HepG2 (cell line): ENCODE measurements around the gene C20orf144. TPM values are rescaled to one million over a fixed set of nuclear protein-coding genes. Genes with fewer than 3 reads are reported as not detected.

Experiments
- BORCS8-MEF2B ChIP-seq: sonication (generic); formaldehyde crosslinking; IDR thresholded peaks from 2 replicates; pipeline ENCODE4 v1.8.0; 2022; ENCODE audit warnings: mild to moderate bottlenecking, missing genetic modification reagents
- DDIT3 ChIP-seq: sonication (generic); formaldehyde crosslinking; IDR thresholded peaks from 2 replicates; pipeline ENCODE4 v1.4.0; 2020; ENCODE audit warnings: mild to moderate bottlenecking, missing genetic modification reagents
- FOXP1 ChIP-seq, 2 experiments: fragments of 450-650 bp in 1 of 2; IDR thresholded peaks; 2 replicates each; pipeline ENCODE4 v1.6.1; 2017 to 2018; ENCODE audit warnings: antibody characterized with exemption in 1 of 2
- KDM3A ChIP-seq: IDR thresholded peaks from 2 replicates; pipeline ENCODE4 v1.6.1; 2018; ENCODE audit warnings: low read depth, missing compliant biosample characterization
- MEIS2 ChIP-seq: sonication (generic); formaldehyde crosslinking; IDR thresholded peaks from 2 replicates; pipeline ENCODE4 v1.9.0; 2021; ENCODE audit warnings: mild to moderate bottlenecking, missing genetic modification reagents
- MIER3 ChIP-seq: IDR thresholded peaks from 2 replicates; pipeline ENCODE4 v1.6.1; 2016; ENCODE audit warnings: missing compliant biosample characterization, borderline replicate concordance
- MLX ChIP-seq: IDR thresholded peaks from 2 replicates; pipeline ENCODE4 v1.6.1; 2016
- MTA1 ChIP-seq: sonication (generic); formaldehyde crosslinking; IDR thresholded peaks from 2 replicates; pipeline ENCODE4 v1.4.0; 2020; ENCODE audit warnings: missing genetic modification reagents, mild to moderate bottlenecking, borderline replicate concordance
- MXD1 ChIP-seq: sonication (generic); formaldehyde crosslinking; IDR thresholded peaks from 2 replicates; pipeline ENCODE4 v1.4.0; 2020; ENCODE audit warnings: mild to moderate bottlenecking, missing genetic modification reagents
- MYPOP ChIP-seq: sonication (generic); formaldehyde crosslinking; IDR thresholded peaks from 2 replicates; pipeline ENCODE4 v1.8.1; 2023; ENCODE audit warnings: mild to moderate bottlenecking, moderate library complexity, missing genetic modification reagents
- NCOA2 ChIP-seq: sonication (generic); formaldehyde crosslinking; IDR thresholded peaks from 2 replicates; pipeline ENCODE4 v1.8.0; 2022; ENCODE audit warnings: inconsistent platforms
- PCBP2 ChIP-seq: fragments of 200-400 bp; formaldehyde crosslinking; optimal IDR thresholded peaks from 2 replicates; pipeline ENCODE3; 2018; ENCODE audit warnings: low read length, low read depth; ENCODE audit not compliant: poor library complexity, severe bottlenecking
- SATB2 ChIP-seq: sonication (generic); formaldehyde crosslinking; IDR thresholded peaks from 2 replicates; pipeline ENCODE4 v1.5.0; 2020; ENCODE audit warnings: missing genetic modification reagents
- SP4 ChIP-seq: sonication (generic); formaldehyde crosslinking; IDR thresholded peaks from 2 replicates; pipeline ENCODE4 v1.8.1; 2023; ENCODE audit warnings: mild to moderate bottlenecking, missing genetic modification reagents
- SRF ChIP-seq: IDR thresholded peaks from 2 replicates; pipeline ENCODE4 v1.6.1; 2011; ENCODE audit warnings: mild to moderate bottlenecking, low read depth, low read length, moderate library complexity
- ZBTB34 ChIP-seq: sonication (generic); formaldehyde crosslinking; IDR thresholded peaks from 2 replicates; pipeline ENCODE4 v1.8.0; 2022; ENCODE audit warnings: mild to moderate bottlenecking, missing genetic modification reagents
- ZNF142 ChIP-seq: sonication (generic); formaldehyde crosslinking; IDR thresholded peaks from 2 replicates; pipeline ENCODE4 v1.4.0; 2020; ENCODE audit warnings: missing genetic modification reagents
- ZNF17 ChIP-seq: sonication (generic); formaldehyde crosslinking; IDR thresholded peaks from 2 replicates; pipeline ENCODE4 v1.5.0; 2020; ENCODE audit warnings: mild to moderate bottlenecking, missing genetic modification reagents
- ZNF34 ChIP-seq: sonication (generic); formaldehyde crosslinking; IDR thresholded peaks from 2 replicates; pipeline ENCODE4 v1.4.0; 2020; ENCODE audit warnings: mild to moderate bottlenecking, missing genetic modification reagents, borderline replicate concordance
- ZNF510 ChIP-seq: sonication (generic); formaldehyde crosslinking; IDR thresholded peaks from 2 replicates; pipeline ENCODE4 v1.4.0; 2020; ENCODE audit warnings: low read depth, mild to moderate bottlenecking, missing genetic modification reagents
- ZNF766 ChIP-seq: sonication (generic); formaldehyde crosslinking; IDR thresholded peaks from 2 replicates; pipeline ENCODE4 v1.5.0; 2020; ENCODE audit warnings: missing genetic modification reagents, borderline replicate concordance
- polyA plus RNA-seq, 8 experiments: library from polyadenylated mRNA; depleted of rRNA in 3 of 8; stranded (reverse) in 7 of 8; unstranded in 1 of 8; fragments of >200 nt; fragmentation: Illumina TruSeq in 4 of 8; extraction: Trizol in 4 of 8; gene quantifications; 2 replicates each; pipeline versions ENCODE4 v1.2.1 to v1.2.3, GENCODE V29; 2011 to 2016; ENCODE audit warnings: low read depth in 4 of 8, missing spikeins in 1 of 8, mixed read lengths in 1 of 8; ENCODE audit not compliant: insufficient read depth in 1 of 8
- total RNA-seq, 5 experiments: library from RNA; depleted of rRNA; stranded (reverse); fragments of >200 nt; fragmentation: Illumina TruSeq; extraction: Trizol; gene quantifications; 2 replicates each; pipeline ENCODE4 v1.2.3, GENCODE V29; 2016; ENCODE audit warnings: low read depth in 1 of 5

Gene C20orf144
- total and polyA plus RNA-seq, 2 of the 13 experiments (the other 11 are each of a cell fraction or from before 2014, with no cell fraction given) = 0.09 to 0.16 TPM

GRCh38 chr20:33688938-33689424 lies 26.9 kb downstream of the C20orf144 start (continued):
- TF ChIP-seq NCOA2 (peak; percentile 92), KDM3A (CRISPR knock-in tag) (no peak), DDIT3 (CRISPR knock-in tag) (no peak), ZNF34 (CRISPR knock-in tag) (no peak), BORCS8-MEF2B (CRISPR knock-in tag) (0 out of 2 replicates have a peak, but pooled peaks have one; percentile 63), PCBP2 (no peak), MIER3 (CRISPR knock-in tag) (peak; percentile 38; the same call in 1 of the 2 replicates), ZNF142 (peak; percentile 75; the same call in 1 of the 2 replicates), MTA1 (CRISPR knock-in tag) (no peak), ZNF766 (CRISPR knock-in tag) (no peak), SATB2 (CRISPR knock-in tag) (no peak), ZBTB34 (CRISPR knock-in tag) (0 out of 2 replicates have a peak, but pooled peaks have one; percentile 47), FOXP1 (IDR thresholded peaks at IDR 0.05) (no peak), FOXP1 (CRISPR knock-in tag; IDR thresholded peaks at IDR 0.05) (peak; percentile 41; the same call in 1 of the 2 replicates), MLX (CRISPR knock-in tag) (no peak; the same call in 1 of the 2 replicates), SRF (no peak), SP4 (CRISPR knock-in tag) (0 out of 2 replicates have a peak, but pooled peaks have one; percentile 34), MXD1 (CRISPR knock-in tag) (no peak), MYPOP (CRISPR knock-in tag) (no peak), ZNF510 (CRISPR knock-in tag) (no peak), ZNF17 (CRISPR knock-in tag) (no peak), MEIS2 (CRISPR knock-in tag) (no peak; the same call in 1 of the 2 replicates)
